CMK (cell line): ENCODE results near the gene ANKRD13B.
"Not testable (repeated sequence)": the region's sequence is repeated elsewhere in the genome, so short reads cannot be mapped to it uniquely, and the experiment has no call there.

Experiments
- DNase-seq: peaks from one replicate; pipeline ENCODE4 v3.0.0-alpha.2; 2010; ENCODE audit warnings: low read depth

ANKRD13B gene

GRCh38 chr17:29592850-29593551 lies at the start of gene ANKRD13B:
Gene ANKRD13B (plus strand): TSS chr17:29593132. CDS start chr17:29593622, 490 bp downstream.
- DNase-seq: no peak

GRCh38 chr17:29544066-29544465 lies 48.9 kb upstream of the ANKRD13B start:
- DNase-seq: no peak

DNA sequence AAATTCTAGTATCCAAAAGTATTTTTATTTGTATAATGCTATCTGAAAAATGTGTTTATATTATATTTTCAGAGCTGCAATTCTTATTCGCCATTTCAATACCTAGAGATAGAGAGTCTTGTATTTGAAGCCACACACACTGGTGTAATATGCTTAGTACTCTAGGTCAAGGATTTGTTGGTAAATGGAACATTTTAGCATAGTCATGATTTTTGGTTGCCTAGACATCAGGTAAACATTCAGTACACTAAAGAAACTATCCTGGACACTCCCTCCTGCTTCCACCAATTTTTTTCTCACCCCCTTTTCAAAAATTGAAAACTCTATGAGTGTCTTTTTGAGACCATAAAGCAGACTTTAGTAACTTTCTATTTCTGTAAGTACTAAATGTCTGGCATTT lies 46.8 kb upstream of the ANKRD13B start:
- DNase-seq: no peak

- no peak for DNase-seq
Measured at GRCh38 chr17:29546830-29547229, 46.1 kb upstream of the ANKRD13B start.

DNA sequence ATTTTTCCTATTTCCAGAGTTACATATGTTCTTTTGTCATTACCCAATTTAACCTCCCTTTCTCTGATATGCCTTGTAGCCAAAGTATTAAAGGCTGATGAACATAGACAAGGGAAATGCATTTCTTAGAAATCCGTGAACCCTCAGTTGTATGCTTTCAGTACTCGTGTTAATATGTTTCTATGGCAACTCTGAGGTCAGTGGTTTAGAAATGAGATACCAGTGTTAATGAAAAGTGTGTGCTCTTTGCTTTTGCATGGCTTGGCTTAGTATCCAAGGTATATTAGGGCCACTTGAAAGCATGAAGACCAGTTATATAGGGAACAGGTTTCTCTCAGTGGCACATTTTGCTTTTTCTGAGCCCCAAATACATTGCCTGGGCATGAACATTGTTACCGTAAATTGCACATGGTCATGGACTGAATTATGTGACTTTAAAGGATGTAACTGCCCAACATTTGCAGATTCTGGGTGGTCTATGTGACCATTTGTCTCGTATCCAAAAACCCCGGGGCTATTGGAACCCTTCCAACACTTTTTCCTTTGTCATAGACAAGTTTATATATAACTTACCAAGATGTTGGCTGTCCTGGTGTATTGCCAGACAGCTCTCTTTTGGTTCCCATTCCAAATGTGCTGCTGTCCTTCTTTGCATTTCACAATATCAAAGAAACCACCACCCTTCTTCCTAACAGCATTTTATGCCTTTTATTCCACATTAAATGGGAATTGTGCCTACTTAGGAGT lies 43.6 kb upstream of the ANKRD13B start:
- DNase-seq: no peak

DNA sequence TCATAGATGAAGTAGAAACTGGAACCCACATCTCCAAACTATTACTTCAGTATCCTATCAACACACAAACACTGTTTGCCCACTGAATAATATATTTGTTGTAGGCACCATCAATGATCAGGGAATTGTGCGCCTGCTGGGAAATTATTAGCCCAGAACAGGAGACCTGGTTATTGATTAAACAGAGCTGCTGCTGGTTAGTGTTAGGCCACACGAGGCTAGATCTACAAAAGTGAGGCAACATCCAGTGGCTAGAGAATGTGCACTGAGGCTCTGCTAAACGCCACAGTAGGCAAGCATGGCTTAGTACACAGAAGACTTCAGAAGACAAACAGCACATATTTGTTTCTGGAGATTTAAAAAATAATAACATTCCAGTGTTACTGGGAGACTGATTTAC lies 37.1 kb upstream of the ANKRD13B start:
- no peak for DNase-seq

- DNase-seq: no peak
Measured at GRCh38 chr17:29557085-29557738, 35.7 kb upstream of the ANKRD13B start.

GRCh38 chr17:29557739-29558116 lies 35.2 kb upstream of the ANKRD13B start:
- no peak for DNase-seq

DNA sequence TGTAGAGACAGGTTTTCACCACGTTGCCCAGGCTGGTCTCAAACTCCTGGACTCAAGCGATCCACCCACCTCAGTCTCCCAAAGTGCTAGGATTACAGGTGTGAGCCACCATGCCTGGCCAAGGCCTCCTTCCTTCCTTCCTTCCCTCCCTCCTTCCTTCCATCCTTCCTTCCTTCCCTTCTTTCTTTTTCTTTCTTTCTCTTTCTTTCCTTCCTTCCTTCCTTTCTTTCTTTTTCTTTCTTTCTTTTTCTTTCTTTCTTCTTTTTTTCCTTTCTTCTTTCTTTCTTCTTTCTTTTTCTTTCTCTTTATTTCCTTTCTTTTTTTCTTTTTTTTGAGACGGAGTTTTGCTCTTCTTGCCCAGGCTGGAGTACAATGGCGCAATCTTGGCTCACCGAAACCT lies 34.8 kb upstream of the ANKRD13B start:
- DNase-seq: not testable (repeated sequence)

DNA sequence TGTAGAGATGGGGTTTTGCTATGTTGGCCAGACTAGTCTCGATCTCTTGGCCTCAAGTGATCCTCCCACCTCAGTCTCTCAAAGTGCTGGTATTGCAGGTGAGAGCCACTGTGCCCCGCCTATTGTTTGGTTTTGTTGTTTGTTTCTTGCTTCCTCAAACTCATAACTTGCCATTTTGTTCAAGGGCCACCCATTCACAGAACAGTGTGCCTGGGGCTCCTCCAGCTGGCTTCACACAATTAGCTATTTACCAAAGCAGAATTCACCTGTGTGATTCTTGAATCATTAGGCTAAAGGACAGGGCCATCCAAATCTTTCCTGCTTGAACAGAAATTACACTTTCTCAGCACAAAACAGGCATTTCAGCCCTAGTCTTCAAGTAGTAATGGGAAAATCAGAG lies 33.3 kb upstream of the ANKRD13B start:
- DNase-seq: no peak

- no peak for DNase-seq
Measured at GRCh38 chr17:29560316-29560715, 32.6 kb upstream of the ANKRD13B start.

DNA sequence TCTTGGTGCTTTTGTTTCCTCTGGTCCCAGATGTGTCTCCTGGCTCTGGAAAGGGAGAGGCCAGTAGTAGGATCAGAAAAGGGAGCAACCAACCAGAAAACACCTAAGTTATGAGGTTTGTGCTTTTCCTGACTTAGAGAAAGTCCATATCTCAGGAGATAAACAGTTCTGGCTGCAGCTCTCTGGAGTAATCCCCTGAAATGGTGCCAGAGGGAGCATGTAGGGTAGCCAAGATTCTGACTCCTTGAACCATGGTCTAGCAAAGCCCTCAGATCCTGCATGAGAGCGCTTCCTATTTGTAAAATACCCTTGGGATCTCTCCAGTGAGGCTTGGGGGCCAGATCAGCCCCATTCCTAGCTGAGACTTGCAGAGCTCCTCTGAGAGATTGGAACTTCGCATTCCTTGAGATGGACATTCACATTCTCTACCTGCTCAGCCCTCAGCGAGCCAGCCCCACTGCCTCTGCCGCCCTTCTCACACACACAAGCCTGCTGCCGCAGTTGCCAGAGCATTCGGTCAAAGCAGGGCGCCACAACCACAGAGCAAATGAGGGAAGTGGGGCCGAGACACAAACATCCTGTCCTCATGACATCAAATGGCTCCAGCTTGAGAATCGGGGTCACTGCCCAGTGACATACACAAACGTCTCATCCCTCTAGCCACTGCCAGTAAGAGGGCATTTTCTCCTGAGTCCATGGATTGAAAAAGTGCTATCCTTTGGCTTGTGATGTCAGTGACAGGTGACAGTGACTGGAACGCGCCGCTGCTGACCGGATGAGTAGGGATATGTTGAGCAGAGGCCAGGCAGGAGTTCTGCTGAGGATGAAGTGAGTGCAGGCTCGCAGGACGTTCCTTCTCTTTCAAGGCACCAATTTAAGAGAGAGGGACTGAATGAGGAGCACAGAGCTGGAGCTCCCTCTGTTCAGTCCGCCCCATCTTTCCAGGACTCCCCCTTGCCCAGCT lies 31.1 kb upstream of the ANKRD13B start:
- no peak for DNase-seq

GRCh38 chr17:29562615-29563014 lies 30.3 kb upstream of the ANKRD13B start:
- DNase-seq: no peak

- DNase-seq: no peak
Measured at GRCh38 chr17:29563816-29564215, 29.1 kb upstream of the ANKRD13B start.

- no peak for DNase-seq
Measured at GRCh38 chr17:29565643-29566472, 27.1 kb upstream of the ANKRD13B start.

- DNase-seq: no peak
Measured at GRCh38 chr17:29566473-29567303, 26.2 kb upstream of the ANKRD13B start, which contains the start of gene ABHD15. Gene ABHD15 (minus strand): TSS chr17:29567037. CDS start chr17:29566966, 71 bp downstream.

GRCh38 chr17:29567304-29567553 lies 25.7 kb upstream of the ANKRD13B start:
- no peak for DNase-seq

- DNase-seq: no peak
Measured at GRCh38 chr17:29567554-29568330, 25.2 kb upstream of the ANKRD13B start.
